ENCODE measurements around the gene CD2AP.

Gene CD2AP

GRCh38 chr6:47573109-47573508, 95.5 kb downstream of the CD2AP start:
- no peak for DNase-seq

- no peak for DNase-seq
Measured at GRCh38 chr6:47574789-47575188, 97.2 kb downstream of the CD2AP start.

- DNase-seq: no peak
Measured at GRCh38 chr6:47579040-47579439, 101.5 kb downstream of the CD2AP start.

GRCh38 chr6:47581591-47581990, 104.0 kb downstream of the CD2AP start:
- no peak for DNase-seq

- DNase-seq: no peak
Measured at GRCh38 chr6:47587493-47587892, 109.9 kb downstream of the CD2AP start.

- DNase-seq: no peak
Measured at GRCh38 chr6:47592131-47592840, 114.7 kb downstream of the CD2AP start.

GRCh38 chr6:47593979-47594378, 116.4 kb downstream of the CD2AP start:
- DNase-seq: peak; percentile 16

GRCh38 chr6:47595785-47596184, 118.2 kb downstream of the CD2AP start:
- DNase-seq: no peak

- no peak for DNase-seq
Measured at GRCh38 chr6:47598367-47598766, 120.8 kb downstream of the CD2AP start.

- DNase-seq: no peak
Measured at GRCh38 chr6:47599512-47599911, 121.9 kb downstream of the CD2AP start.

- no peak for DNase-seq
Measured at GRCh38 chr6:47603227-47603626, 125.6 kb downstream of the CD2AP start.

GRCh38 chr6:47603995-47604394, 126.4 kb downstream of the CD2AP start:
- DNase-seq: no peak

GRCh38 chr6:47621838-47622449, 144.4 kb downstream of the CD2AP start:
- no peak for DNase-seq

GRCh38 chr6:47626782-47627181, 149.2 kb downstream of the CD2AP start:
- DNase-seq: no peak

GRCh38 chr6:47628448-47629272, 151.1 kb downstream of the CD2AP start:
- DNase-seq: no peak

GRCh38 chr6:47629954-47630353, 152.4 kb downstream of the CD2AP start:
- no peak for DNase-seq

GRCh38 chr6:47630587-47630986, 153.0 kb downstream of the CD2AP start:
- no peak for DNase-seq

- peak; percentile 84 for DNase-seq
Measured at GRCh38 chr6:47631269-47631772, 153.7 kb downstream of the CD2AP start.

- no peak for DNase-seq
Measured at GRCh38 chr6:47631797-47632196, 154.2 kb downstream of the CD2AP start.

GRCh38 chr6:47633141-47633540, 155.6 kb downstream of the CD2AP start:
- DNase-seq: no peak

- DNase-seq: no peak
Measured at GRCh38 chr6:47634210-47635047, 156.8 kb downstream of the CD2AP start.

- DNase-seq: no peak
Measured at GRCh38 chr6:47646689-47647088, 169.1 kb downstream of the CD2AP start.

GRCh38 chr6:47647188-47647587, 169.6 kb downstream of the CD2AP start:
- no peak for DNase-seq

Measured in hematopoietic multipotent progenitor cell treated with erythropoietin and hydrocortisone succinate and interleukin-3 and kit ligand, for 6 days (in vitro differentiated cells).